ENCODE data around the gene PFDN6. TPM values are rescaled to one million over a fixed set of nuclear protein-coding genes. Genes with fewer than 3 reads are reported as not detected.
A peak's percentile ranks its signal among the peaks of the same experiment; 100 is the strongest.

The PFDN6 gene
- total and polyA plus RNA-seq, 9 of the 15 experiments (the other 6 are each of a cell fraction or from before 2014, with no cell fraction given): 6.8 to 475 (median 216) TPM

GRCh38 chr6:33275795-33276580, 13.4 kb upstream of the PFDN6 start (continued):
- TF ChIP-seq EWSR1 (IDR thresholded peaks at IDR 0.05; ENCODE audit: borderline replicate concordance, low read depth, partially characterized antibody): peak; percentile 57
- peak; percentile 42; the same call in 1 of the 2 replicates for TF ChIP-seq SUPT5H (IDR thresholded peaks at IDR 0.05)
- TF ChIP-seq THRB (CRISPR knock-in tag; conservative IDR thresholded peaks at IDR 0.05): 0 out of 2 replicates have a peak, but pooled peaks have one; percentile 5
- peak; percentile 24 for TF ChIP-seq POLR2B (IDR thresholded peaks at IDR 0.05; ENCODE audit: low read depth, partially characterized antibody)

GRCh38 chr6:33276581-33276863, 12.9 kb upstream of the PFDN6 start:
- no peaks in the 10 kb centered on the region for H3K9me1 ChIP-seq (ENCODE audit: control insufficient read depth, insufficient read depth, low read length)
- intact Hi-C loops (cut with micrococcal nuclease): loop anchor here (2.0 to 10.0 kb wide), 3 partner anchors 134 to 298 kb away; partner anchors contain the start of genes CUTA and PHF1
- H3K4me1 ChIP-seq (replicated peaks in 1 of 2; ENCODE audit: control insufficient read depth in 2 of 2, insufficient read depth in 2 of 2, low read length in 2 of 2): peaks cover 39 to 40% of the 10 kb centered on the region in 2 experiments
- peaks cover 86% of the 10 kb centered on the region for H3K36me3 ChIP-seq (ENCODE audit: control insufficient read depth, insufficient read depth, low read length)
- DNase-seq (ENCODE audit: extremely low read depth in 1 of 4, low spot score in 3 of 4): no peak
- H4K20me1 ChIP-seq (replicated peaks; ENCODE audit: control insufficient read depth, insufficient read depth, low read length): peaks cover 42% of the 10 kb centered on the region
- H3K4me3 ChIP-seq: peak overlapping the region; percentile 93
- H2AFZ ChIP-seq (ENCODE audit: low read depth, low read length): no peak overlapping the region
- H3K9ac ChIP-seq (ENCODE audit: insufficient read depth in 1 of 2, low read depth in 2 of 2, low read length in 2 of 2): peak overlapping the region; percentile 90 to 100
- H3K9me3 ChIP-seq (replicated peaks; ENCODE audit: control insufficient read depth, insufficient read depth, low read depth, low read length): no peaks in the 10 kb centered on the region
- CTCF ChIA-PET (ENCODE audit: low intra/inter-chr PET ratio): interaction anchor here (0.6 to 6.6 kb wide), 4 partner anchors 131 to 153 kb away, joined by 3 to 64 read pairs (median 4); no protein-coding TSS in a partner anchor
- no TSS peak for BruUV-seq (replicated peaks)
- FAIRE-seq: peak; percentile 49
- peaks cover 49% of the 10 kb centered on the region for H3K79me2 ChIP-seq (ENCODE audit: control insufficient read depth, insufficient read depth, low read length)
- H3K4me2 ChIP-seq (ENCODE audit: insufficient read depth, low read length): peak overlapping the region; percentile 99
- ATAC-seq: peak; percentile 3
- in situ Hi-C loops (cut with MboI): loop anchor here (10.0 kb wide), 1 partner anchor 128 kb away; no protein-coding TSS in a partner anchor
- H3K27ac ChIP-seq (ENCODE audit: extremely low read depth, low read depth, low read length): peak overlapping the region; percentile 98
- POLR2A ChIA-PET: interaction anchor here (0.6 to 8.1 kb wide), 20 partner anchors 10 to 305 kb away, joined by 3 to 90 read pairs (median 4); partner anchors contain the start of genes KIFC1, PFDN6, RGL2 and RING1
- no peaks in the 10 kb centered on the region for H3K27me3 ChIP-seq (ENCODE audit: control insufficient read depth in 2 of 2, insufficient read depth in 2 of 2, low read length in 2 of 2)
- TF ChIP-seq PCBP1 (IDR thresholded peaks at IDR 0.05; ENCODE audit: low read depth, low read length, poor library complexity, severe bottlenecking) (no peak), SMAD3 (CRISPR knock-in tag; conservative IDR thresholded peaks at IDR 0.05) (no peak), ZNF449 (CRISPR knock-in tag; IDR thresholded peaks at IDR 0.05) (0 out of 2 replicates have a peak, but pooled peaks have one; percentile 27), TCF3 (CRISPR knock-in tag; IDR thresholded peaks at IDR 0.05) (no peak), CAMTA2 (CRISPR knock-in tag; conservative IDR thresholded peaks at IDR 0.05) (no peak), MAX (CRISPR knock-in tag; IDR thresholded peaks at IDR 0.05) (no peak), PHTF2 (CRISPR knock-in tag; IDR thresholded peaks at IDR 0.05) (no peak), COPS2 (conservative IDR thresholded peaks at IDR 0.05) (no peak), NFE2 (IDR thresholded peaks at IDR 0.05; ENCODE audit: low read depth) (no peak), MXI1 (IDR thresholded peaks at IDR 0.05; ENCODE audit: low read depth, low read length) (no peak), MEF2D (tag; conservative IDR thresholded peaks at IDR 0.05; ENCODE audit: low read depth) (no peak), ZNF511 (CRISPR knock-in tag; IDR thresholded peaks at IDR 0.05) (no peak), EP400 (IDR thresholded peaks at IDR 0.05) (no peak), CHD4 (IDR thresholded peaks at IDR 0.05; ENCODE audit: insufficient read depth, insufficient replicate concordance, low read depth, low read length, poor library complexity, severe bottlenecking) (no peak)

Data from K562 (cell line).